HG02571 (cell line): Measurements from ENCODE around the gene MIA2.

ENCODE experiments used
- ATAC-seq: cut with Tn5 transposase; IDR thresholded peaks from one replicate; pipeline ENCODE4 v1.9.1; 2021; ENCODE audit warnings: mild to moderate bottlenecking, moderate library complexity; ENCODE audit not compliant: unreplicated experiment

MIA2 gene

GRCh38 chr14:39433452-39433813, 199.7 kb downstream of the MIA2 start:
- no peak for ATAC-seq

GRCh38 chr14:39434401-39434800, 200.7 kb downstream of the MIA2 start:
- no peak for ATAC-seq

DNA sequence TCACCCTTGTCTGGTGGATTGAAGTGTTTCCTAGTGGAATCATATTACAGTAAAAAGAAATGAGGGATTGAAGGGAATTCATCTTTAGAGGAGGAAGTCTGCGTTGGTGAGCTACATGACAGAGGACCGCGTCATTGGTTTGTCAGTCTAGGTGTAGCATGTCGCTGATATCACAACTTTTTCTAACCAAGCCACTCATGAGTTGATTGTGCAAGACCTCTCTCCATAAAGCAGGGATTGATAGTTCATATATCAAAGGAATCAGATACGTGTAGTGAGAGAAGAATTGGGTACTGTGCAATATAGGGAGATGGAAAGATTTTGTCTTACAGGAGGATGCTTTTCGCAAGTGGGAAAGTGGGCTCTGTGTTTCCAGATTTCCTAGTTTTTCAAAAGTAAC, 201.5 kb downstream of the MIA2 start:
- ATAC-seq: no peak
